KOPT-K1 (cell line): ENCODE results near the gene GNS.

Source experiments
- H3K27ac ChIP-seq: fragments of 200-600 bp; sonication (generic); 2 replicates; pipeline ENCODE4 v1.5.1; 2016; ENCODE audit warnings: antibody characterized with exemption, mild to moderate bottlenecking, low read depth, low read length; ENCODE audit not compliant: poor library complexity, severe bottlenecking
- H3K36me3 ChIP-seq: fragments of 200-600 bp; sonication (generic); 2 replicates; pipeline ENCODE4 v1.5.1; 2017; ENCODE audit warnings: antibody characterized with exemption, mild to moderate bottlenecking, low read length, moderate library complexity; ENCODE audit not compliant: insufficient read depth
- H3K9me3 ChIP-seq: fragments of 200-600 bp; sonication (generic); 2 replicates; pipeline ENCODE4 v1.5.1; 2017; ENCODE audit warnings: antibody characterized with exemption, low read length, mild to moderate bottlenecking; ENCODE audit not compliant: insufficient read depth, poor library complexity, severe bottlenecking

The GNS gene

DNA sequence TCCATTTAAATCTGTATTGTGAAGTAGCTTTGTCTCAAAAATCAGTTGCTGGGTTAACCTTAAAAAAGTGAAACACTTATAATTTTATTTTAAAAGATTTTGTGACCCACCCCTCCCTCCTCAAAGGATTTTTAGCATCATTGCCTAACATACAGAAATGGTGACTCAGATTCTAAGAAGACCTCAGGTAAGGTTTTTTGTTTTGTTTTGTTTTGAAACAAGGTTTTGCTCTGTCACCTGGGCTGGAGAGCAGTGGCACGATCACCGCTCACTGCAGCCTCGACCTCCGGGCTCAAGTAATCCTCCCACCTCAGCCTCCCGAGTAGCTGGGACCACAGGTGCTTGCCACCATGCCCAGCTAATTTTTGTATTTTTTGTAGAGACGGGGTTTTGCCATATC is 74.2 kb downstream of the GNS start:
- Histone ChIP-seq H3K9me3 (no peaks in the 10 kb centered on the region), H3K27ac (no peak overlapping the region), H3K36me3 (peaks cover 37% of the 10 kb centered on the region)

DNA sequence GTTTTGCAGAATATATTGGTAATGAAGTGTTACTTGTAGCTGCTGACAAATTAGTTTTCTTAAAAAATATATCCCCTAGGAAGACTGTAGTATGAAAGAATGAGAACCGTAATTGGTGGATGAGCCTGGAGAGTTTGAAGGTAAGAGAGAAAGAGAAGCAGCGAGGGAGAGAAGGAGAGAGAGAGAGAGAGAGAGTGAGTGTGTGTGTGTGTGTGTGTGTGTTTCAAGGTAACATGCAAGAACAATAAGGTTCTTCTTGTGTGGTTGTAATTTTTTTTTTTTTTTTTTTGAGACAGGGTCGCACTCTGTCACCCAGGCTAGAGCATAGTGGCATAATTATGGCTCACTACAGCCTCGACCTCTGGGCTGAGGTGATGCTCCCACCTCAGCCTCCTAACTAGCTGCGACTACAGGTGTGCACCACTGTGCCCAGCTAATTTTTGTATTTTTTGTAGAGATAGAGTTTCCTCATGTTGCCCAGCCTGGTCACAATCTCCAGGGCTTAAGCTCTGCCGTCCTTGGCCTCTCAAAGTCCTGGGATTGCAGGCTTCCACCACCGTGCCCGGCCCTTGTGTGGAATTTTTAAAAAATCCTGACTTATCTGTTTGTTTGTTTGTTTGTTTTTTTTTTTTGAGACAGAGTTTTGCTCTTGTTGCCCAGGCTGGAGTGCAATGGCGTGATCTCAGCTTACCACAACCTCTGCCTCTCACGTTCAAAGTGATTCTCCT is 75.2 kb downstream of the GNS start:
- no peaks in the 10 kb centered on the region for H3K9me3 ChIP-seq
- peaks cover 29% of the 10 kb centered on the region for H3K36me3 ChIP-seq
- no peak overlapping the region for H3K27ac ChIP-seq

DNA sequence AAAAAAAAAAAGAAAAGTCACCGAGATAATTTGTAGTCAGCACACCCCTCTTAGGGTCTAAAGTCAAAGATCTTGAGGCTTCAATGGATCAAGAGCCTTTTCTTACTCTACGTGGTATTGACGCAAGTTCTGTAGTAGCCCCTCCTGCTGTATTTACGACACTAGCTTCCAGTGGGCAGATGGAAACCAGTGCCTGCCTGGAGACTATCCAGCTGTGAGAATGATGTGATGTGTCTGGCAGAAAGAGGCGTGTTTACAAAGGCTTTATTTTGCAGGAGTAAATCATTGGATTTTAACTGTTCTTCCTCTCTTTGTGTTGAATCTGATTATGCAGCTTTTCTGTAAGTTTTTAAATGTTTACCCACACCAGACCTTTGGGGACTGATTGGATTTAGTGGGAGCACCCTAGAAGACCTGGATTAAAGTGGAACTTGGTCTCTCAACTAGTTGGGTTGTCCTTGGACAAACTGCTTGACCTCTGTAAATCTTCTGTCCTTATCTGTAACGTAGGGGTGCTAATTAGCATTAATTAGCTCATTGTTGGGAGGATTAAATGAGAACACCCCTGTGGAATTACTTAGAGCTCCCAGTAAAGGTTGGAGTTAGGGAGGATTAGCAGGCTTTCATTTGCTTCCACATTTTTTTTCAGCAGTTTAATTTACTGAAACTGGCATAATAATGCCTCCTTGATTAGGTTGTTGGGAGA is 76.5 kb downstream of the GNS start:
- Histone ChIP-seq H3K27ac (no peak overlapping the region), H3K9me3 (no peaks in the 10 kb centered on the region)

DNA sequence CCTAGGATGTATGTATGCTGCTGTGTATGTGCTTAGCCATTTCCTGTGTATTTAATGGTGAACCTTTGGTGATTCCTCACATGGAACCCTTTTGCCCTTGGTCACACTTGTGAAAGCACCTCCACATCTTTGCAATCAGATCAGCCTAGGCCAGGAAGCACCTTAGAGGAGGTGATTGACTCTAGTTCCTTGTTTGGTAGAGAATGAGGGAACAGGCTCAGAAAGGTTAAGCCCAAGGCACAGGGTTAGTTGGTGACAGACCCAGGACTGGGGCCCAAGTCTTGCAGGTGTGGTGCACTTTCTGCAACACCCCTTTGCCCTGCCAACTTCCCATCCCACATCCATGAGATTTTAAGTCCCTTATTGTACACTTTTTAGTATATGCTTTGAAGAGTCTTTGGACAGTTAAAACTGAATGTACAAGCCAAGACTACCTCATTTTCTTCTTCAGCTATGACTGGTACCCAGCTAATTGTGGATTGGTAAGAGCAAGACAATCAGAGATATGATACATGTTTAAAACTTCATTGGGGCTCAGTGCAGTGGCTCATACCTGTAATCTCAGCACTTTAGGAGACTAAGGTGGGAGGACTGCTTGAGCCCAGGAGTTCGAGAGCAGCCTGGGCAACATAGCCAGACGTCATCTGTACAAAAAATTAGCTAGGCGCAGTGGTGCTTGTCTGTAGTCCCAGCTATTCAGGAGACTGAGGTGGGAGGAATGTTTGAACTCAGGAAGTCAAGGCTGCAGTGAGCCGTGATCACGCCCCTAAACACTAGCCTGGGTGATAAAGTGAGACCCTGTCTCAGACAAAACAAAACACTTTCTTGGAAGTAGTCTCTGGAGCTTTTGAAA is 77.8 kb downstream of the GNS start:
- Histone ChIP-seq H3K27ac (no peak overlapping the region), H3K9me3 (no peaks in the 10 kb centered on the region), H3K36me3 (peaks cover 11% of the 10 kb centered on the region)

More for the DNA sequence above, 76.5 kb downstream of the GNS start:
- H3K36me3 ChIP-seq: peaks cover 17% of the 10 kb centered on the region

DNA sequence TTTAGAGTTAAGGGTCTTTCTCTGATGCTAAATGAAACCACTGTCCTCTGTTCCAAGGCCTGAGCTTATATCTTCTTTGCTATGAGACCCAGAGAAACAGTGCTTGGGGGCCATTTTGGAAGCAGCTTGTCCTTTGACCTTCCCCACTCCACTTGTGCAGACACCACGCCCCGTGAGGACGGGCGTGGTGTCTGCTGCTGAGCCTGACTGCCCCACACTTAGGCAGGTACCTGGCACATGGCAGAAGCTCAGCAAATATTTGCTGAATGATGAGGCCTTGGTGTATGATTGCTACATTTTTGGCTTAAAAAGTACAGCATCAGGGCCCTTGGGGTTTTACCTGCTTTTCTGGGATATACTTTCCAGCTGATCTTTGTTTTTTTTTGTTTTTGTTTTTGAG is 79.0 kb downstream of the GNS start:
- H3K9me3 ChIP-seq: no peaks in the 10 kb centered on the region
- no peak overlapping the region for H3K27ac ChIP-seq
- peaks cover 1% of the 10 kb centered on the region; the same call in 1 of the 2 replicates for H3K36me3 ChIP-seq

DNA sequence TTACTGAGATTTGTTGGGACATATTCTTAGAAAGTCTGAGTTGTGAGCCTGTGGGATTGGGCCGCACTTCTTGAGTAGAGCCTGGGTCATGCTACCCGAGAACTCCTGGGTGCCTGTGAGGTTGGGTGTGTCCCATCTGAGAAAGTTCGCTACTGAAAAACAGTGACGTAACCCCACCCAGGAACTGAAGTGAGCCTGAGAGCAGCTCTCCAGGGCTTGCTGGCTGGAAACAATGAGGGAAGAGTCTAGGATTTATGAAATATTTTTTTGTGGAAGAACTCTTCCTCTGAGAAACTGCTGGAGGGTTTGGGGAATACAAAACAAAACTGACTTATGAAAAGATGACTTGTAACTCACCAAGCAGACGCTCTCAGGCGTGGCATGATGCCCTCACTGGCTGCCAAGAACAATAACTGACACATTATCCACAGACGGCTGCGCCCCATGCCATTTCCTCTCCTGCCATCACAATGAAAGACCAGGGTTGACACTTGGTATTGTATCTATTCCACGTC is 79.7 kb downstream of the GNS start:
- Histone ChIP-seq H3K9me3 (no peaks in the 10 kb centered on the region), H3K27ac (no peak overlapping the region), H3K36me3 (no peaks in the 10 kb centered on the region)

DNA sequence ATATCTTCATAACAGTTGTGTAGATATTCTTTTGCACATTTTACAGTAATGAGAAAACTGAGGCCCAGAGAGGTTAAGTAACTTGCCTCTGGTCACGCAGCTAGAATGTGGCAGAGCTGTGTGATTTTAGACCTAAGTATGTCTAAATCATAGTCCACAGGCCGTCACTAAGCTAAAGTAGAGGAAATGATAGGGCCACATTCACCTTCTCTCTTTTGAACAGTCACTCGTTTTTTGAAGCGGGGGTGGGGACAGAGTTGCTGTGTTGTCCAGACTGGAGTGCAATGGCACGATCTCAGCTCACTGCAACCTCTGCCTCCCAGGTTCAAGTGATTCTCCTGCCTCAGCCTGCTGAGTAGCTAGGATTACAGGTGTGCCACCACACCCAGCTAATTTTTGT is 80.4 kb downstream of the GNS start:
- H3K27ac ChIP-seq: no peak overlapping the region
- H3K9me3 ChIP-seq: no peaks in the 10 kb centered on the region
- H3K36me3 ChIP-seq: no peaks in the 10 kb centered on the region

DNA sequence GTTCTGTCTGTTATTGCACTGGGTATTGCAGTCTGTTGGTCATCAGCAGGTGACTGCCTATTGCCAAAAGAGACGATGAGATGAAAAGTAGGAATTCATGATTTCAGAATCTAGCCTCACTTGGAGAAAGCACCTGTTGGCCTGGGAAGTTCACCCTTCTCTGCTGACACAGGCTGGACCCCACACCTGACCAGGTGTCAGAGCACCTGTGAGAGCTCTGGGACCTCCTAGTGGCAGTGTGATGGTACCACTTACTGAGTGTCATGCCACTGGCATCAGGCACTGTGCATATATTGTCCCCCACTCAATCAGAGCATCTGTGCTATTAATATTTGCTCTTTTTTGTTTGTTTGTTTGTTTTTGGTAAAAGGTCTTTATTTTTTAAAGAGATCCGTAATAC is 81.0 kb downstream of the GNS start:
- H3K9me3 ChIP-seq: no peaks in the 10 kb centered on the region
- no peak overlapping the region for H3K27ac ChIP-seq
- H3K36me3 ChIP-seq: no peaks in the 10 kb centered on the region

DNA sequence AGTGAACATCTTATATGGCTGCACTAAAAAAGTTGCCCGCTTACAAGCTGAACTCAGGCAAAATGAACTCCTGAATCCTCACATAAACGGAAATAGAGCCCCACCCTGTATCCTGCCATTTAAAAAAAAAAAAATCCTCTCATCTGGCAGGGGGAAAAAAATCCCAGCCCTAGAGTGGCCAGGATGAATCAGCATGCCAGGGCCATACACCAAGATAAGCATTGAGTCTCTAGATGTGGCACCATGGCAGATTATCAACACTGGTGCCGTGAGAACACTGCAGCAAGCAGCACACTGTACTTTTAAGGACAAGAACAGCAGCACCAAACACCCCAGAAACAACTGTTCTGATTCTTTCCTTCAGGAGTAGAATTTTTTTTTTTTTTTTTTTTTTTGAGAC is 83.4 kb downstream of the GNS start:
- H3K36me3 ChIP-seq: no peaks in the 10 kb centered on the region
- no peak overlapping the region for H3K27ac ChIP-seq

DNA sequence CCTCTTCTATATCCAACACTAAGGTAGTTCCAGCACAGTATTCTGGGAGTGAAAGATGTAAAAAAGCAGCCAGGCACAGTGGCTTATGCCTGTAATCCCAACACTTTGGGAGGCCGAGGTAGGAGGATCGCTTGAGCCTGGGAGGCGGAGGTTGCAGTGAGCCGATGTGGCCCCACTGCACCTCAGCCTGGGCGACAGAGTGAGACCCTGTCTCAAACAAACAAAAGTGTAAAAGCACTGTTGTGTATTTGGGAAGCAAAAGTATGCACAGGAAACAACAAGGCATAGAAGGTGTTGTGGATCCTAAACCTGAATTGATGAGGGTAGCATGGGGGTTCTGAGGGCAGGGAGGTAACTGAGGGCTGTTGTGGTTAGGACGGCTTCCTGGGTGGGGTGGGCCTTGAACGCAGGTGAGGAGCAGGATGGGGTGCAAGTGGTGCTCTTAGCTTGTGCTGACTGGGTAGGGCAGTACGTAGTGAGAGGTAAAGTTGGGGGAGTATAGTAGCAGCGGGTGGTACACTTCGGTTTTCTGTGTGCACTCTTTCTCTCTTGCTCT is 84.8 kb downstream of the GNS start:
- H3K36me3 ChIP-seq: no peaks in the 10 kb centered on the region
- H3K27ac ChIP-seq: peak overlapping the region; percentile 40
- H3K9me3 ChIP-seq: no peaks in the 10 kb centered on the region

More for the DNA sequence above, 83.4 kb downstream of the GNS start:
- H3K9me3 ChIP-seq: no peaks in the 10 kb centered on the region

DNA sequence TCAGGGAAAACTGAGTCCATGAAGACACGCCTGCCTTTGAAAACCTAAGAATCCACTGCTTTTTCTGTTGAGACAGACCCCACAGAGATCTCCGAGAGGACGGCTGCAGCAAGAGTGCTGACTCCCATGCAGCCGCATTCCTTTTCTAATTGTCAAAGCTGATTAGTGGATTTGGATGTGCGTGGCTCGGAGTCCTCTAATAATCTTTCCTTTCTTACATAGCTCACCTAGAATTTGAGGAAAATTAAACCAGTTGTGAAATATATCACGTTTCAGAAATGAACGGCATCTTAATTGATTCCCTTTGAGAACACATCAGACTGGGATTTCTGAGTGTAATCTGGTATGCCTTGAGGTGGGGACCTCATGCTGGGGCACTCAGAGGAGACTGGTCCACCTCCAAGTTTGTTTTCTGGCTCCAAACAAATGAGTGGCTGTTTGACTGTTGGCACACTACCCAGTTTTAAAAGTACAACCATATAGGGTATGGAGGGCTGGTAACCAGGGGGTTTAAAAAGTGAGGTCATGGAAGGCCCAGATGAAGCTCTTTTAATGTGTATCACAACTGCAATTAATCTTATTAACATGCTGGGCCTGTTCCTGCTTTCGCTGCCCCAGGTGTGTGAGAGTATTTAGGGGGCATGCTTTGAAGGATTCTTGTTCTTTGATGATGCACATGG is 85.6 kb downstream of the GNS start:
- peak overlapping the region; percentile 40 for H3K27ac ChIP-seq
- no peaks in the 10 kb centered on the region for H3K9me3 ChIP-seq
- H3K36me3 ChIP-seq: no peaks in the 10 kb centered on the region

DNA sequence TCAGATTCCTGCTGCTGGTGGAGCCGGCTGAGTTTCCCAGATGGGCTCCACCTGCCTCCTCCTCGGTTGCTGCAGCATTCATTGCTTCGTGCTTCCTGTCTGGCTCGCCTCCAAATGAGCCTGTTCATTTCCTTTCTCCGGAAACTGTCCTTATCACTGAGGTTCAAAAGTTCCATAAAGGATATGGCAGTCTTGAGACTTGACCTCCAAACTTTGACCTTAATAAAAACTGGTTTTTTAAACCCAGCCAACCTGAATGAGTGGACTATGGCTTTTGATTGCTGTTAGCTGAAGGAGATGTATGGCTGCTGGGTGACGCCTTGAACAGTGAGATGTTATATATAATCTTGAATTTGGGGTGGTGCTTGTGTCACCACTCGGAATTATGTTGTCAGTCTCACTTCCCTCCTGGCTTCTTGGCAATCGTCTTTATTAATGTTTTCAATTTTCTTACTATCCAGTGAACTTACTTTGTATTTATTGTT is 86.2 kb downstream of the GNS start:
- Histone ChIP-seq H3K36me3 (no peaks in the 10 kb centered on the region), H3K9me3 (no peaks in the 10 kb centered on the region), H3K27ac (peak overlapping the region; percentile 40)

DNA sequence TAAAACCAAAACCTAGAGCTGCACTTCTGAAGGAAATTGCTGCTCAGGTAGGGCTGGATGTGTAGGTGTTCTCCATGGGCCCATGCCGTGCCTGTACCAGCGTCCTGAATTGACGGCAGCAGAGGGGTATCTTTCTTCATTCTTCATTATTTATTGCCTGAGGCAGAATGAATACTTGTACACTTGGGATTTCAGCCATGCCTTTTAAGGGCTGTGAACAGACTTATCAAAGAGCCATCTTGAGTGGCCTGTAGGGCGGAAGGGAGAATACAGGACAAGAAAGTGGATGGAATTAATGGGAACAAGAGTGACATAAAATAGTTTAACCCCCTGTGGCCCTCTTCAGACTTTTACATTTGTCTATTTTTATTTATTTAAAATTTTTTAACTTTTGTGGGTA is 87.5 kb downstream of the GNS start:
- H3K36me3 ChIP-seq: no peaks in the 10 kb centered on the region
- no peak overlapping the region for H3K27ac ChIP-seq
- no peaks in the 10 kb centered on the region for H3K9me3 ChIP-seq

DNA sequence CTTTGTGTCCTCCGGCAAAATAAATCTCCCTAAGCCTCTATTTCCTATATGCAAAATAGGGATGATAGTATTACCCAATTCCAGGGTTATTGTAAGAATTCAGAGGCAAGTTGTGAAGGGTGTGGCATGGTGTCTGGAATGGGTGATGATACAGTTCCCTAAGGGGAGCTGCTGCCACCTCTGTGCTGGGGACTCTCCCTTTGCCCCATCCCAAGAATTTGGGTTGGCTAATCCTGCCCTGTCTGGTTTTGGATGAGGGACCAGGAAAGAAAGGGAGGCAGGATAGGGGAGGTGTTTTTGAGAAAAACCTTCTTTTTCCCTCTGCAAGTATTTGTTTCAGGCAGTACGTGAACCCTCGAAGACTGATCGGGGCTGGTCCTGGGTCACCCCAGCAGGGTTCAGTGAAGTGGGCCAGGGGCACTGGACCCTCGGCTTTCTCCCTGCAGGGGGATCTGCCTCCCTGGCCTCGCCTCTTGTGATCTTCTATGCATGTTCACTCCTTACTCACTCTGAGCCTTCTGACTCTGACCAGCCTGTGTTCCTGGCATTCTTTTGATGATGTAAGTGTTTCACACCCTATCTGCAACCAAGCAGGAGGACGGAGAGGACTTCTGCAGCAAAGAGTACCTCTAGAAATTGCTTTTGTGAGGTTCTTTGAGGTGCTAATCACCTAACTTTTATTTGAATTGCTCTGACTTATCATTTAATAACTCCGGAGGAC is 88.1 kb downstream of the GNS start:
- Histone ChIP-seq H3K36me3 (no peaks in the 10 kb centered on the region), H3K9me3 (no peaks in the 10 kb centered on the region), H3K27ac (peak overlapping the region; percentile 81)
